Erythroblast (primary cell): ENCODE results near the gene CTSC.

Experiments
- GATA1 ChIP-seq: IDR thresholded peaks from 2 replicates; pipeline ENCODE4 v1.6.1; 2011; ENCODE audit warnings: low read depth, mild to moderate bottlenecking, control low read depth, low read length, moderate library complexity
- POLR2A ChIP-seq: IDR thresholded peaks from 2 replicates; pipeline ENCODE4 v1.6.1; 2011; ENCODE audit warnings: mild to moderate bottlenecking, low read length

DNA sequence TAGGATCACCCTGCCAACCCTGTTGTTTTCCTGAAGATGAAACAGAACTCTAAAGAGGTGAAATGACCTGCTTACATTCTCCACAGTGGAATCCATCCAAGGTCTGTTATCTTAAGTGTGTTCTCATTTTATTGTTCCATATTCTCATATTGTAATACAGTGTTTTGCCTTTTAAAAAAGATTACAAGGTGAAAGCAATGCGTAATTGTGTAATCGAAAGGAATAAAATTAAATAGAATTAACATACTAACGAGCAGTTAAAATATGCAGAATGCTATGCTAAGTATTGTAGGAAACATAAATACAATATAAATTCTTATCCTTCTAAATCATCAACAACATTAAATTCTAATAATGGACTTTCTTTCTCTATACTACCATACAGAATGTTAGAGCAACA lies 41.6 kb upstream of the CTSC start:
- TF ChIP-seq POLR2A (no peak), GATA1 (no peak)
